ENCODE data around the gene CLDN6.

DNA sequence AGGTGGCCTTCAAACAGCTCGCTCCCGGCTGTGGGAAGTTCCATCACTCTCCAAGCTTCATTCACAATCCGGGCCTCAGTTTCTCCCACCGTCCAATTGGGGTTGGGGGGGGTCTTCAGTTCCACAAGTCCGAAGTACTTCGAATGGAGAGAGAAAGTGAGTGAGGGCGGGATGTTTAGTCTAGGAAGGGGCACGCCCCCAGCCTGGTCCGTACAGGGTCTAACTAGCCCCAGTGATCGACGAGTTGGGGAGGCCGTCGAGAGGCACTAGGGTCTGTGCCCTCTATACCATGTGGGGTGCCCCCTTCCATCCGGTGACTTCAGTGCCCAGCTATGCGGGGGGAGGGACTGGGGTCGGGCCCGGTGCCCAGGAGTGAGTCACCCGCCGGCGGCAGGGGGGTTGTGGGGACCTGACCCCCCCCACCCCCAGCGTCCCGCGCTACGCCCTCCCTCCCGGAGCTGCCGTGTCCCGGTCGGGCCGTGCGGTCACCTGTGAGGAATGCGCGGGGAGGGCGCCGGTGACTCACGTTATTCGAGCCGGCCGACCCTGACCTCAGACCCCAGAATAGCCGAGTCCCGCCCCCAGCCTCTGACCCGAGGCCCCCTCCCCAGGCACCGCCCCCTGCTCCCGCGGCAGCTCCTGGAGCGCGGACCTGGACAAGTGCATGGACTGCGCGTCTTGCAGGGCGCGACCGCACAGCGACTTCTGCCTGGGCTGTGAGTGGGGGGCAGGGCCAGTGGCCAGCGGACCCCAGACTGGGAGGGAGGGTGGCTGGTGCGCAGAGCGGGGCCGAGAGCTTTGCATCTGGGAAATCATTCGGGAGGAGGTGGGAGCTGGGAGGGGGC lies 2.8 kb upstream of the CLDN6 start:
- TF ChIP-seq, protein P1, sequence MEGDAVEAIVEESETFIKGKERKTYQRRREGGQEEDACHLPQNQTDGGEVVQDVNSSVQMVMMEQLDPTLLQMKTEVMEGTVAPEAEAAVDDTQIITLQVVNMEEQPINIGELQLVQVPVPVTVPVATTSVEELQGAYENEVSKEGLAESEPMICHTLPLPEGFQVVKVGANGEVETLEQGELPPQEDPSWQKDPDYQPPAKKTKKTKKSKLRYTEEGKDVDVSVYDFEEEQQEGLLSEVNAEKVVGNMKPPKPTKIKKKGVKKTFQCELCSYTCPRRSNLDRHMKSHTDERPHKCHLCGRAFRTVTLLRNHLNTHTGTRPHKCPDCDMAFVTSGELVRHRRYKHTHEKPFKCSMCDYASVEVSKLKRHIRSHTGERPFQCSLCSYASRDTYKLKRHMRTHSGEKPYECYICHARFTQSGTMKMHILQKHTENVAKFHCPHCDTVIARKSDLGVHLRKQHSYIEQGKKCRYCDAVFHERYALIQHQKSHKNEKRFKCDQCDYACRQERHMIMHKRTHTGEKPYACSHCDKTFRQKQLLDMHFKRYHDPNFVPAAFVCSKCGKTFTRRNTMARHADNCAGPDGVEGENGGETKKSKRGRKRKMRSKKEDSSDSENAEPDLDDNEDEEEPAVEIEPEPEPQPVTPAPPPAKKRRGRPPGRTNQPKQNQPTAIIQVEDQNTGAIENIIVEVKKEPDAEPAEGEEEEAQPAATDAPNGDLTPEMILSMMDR (IDR thresholded peaks at IDR 0.05) = no peak
- no peak for TF ChIP-seq POLR2A (IDR thresholded peaks at IDR 0.05)

All from adrenal gland (tissue), 5 donors.